HG02571 (cell line): ENCODE measurements around the gene OR6C75.
"Not testable (repeated sequence)": the region's sequence is repeated elsewhere in the genome, so short reads cannot be mapped to it uniquely, and the experiment has no call there.

Experiments
- ATAC-seq: cut with Tn5 transposase; IDR thresholded peaks from one replicate; pipeline ENCODE4 v1.9.1; 2021; ENCODE audit warnings: mild to moderate bottlenecking, moderate library complexity; ENCODE audit not compliant: unreplicated experiment

The OR6C75 gene

GRCh38 chr12:55362675-55363074 lies at the start of gene OR6C75:
TSS of gene OR6C75 (plus strand) at chr12:55362975. CDS start at chr12:55365111, 2,136 bp downstream.
- no peak for ATAC-seq

- ATAC-seq, result no peak
Observed at GRCh38 chr12:55314043-55314442, 48.7 kb upstream of the OR6C75 start, which contains the start of gene OR6C1. TSS of gene OR6C1 (plus strand) at chr12:55314343. CDS start at chr12:55320600, 6,257 bp downstream.

DNA sequence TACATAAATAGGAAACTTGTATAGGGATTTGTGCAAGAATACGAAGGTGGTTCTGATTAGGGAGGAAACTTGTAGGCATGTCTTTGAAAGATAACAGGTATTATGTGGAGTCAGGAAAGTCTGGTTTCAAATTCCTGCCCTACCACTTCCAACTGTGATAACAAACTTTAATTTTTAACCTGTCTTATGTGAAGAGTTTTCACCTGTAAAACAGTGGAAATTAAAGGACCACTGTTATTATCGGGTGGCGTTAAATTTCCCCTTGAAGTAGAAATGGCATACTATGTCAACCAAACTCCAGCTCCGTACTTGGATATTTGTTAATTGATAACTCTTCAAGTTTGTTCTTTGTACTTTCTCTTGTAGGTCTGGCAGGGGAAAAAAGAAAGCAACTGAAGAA lies 42.6 kb upstream of the OR6C75 start:
- no peak for ATAC-seq

- not testable (repeated sequence) for ATAC-seq
Observed at GRCh38 chr12:55325801-55326200, 37.0 kb upstream of the OR6C75 start.

GRCh38 chr12:55330446-55330845 lies 32.3 kb upstream of the OR6C75 start, which contains the start of gene OR6C3:
TSS of gene OR6C3 (plus strand) at chr12:55330746. CDS start at chr12:55331701, 955 bp downstream.
- no peak for ATAC-seq

DNA sequence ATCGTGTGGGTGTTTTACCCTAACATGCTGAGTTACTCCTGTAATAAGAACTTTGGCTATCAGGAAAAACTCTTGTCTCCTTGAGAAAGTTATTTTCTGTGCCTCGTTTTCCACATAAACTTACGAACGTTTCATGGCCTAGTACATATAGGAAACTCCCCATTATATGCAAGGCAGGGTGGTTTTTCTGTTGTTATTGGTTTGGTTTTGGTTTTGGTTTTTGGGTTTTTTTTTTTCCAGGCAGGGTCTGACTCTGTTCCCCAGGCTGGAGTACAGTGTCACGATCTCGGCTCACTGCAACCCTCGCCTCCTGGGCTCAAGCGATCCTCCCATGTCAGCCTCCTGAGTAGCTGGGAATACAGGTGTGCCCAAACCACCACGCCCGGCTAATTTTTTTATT lies 26.8 kb upstream of the OR6C75 start:
- no peak for ATAC-seq

GRCh38 chr12:55355338-55355737 lies 7.4 kb upstream of the OR6C75 start:
- ATAC-seq, result not testable (repeated sequence)

GRCh38 chr12:55365086-55365485 lies 2.3 kb downstream of the OR6C75 start:
- ATAC-seq, result no peak

GRCh38 chr12:55372521-55372920 lies 9.7 kb downstream of the OR6C75 start:
- no peak for ATAC-seq

GRCh38 chr12:55385891-55386290 lies 23.1 kb downstream of the OR6C75 start:
- ATAC-seq, result no peak

GRCh38 chr12:55392032-55392795 lies 29.4 kb downstream of the OR6C75 start:
- ATAC-seq, result no peak

GRCh38 chr12:55396326-55396725 lies 33.6 kb downstream of the OR6C75 start:
- no peak for ATAC-seq

DNA sequence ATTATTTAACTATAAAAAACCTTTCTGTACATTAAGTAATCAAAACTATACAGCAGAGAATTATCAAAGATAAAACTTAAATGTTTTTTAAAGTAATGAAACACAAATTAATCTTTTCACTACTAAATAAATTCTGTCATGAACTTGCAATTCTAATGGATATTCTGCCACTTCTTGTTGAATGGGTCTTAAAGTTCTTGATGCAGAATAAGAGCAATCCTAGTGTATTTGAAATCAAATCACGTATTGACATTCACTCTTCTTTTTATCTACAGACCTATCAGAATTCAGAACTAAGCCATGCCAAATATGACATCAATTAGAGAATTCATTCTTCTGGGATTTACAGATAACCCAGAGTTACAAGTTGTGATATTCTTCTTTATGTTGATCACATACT lies 37.5 kb downstream of the OR6C75 start, which contains the start of gene OR6C65:
Gene OR6C65 (plus strand): TSS at position 301 of the 400 bp plus-strand sequence. CDS start 0 bp downstream, at position 301.
- ATAC-seq, result no peak

- no peak for ATAC-seq
Observed at GRCh38 chr12:55407866-55408265, 45.1 kb downstream of the OR6C75 start.

- not testable (repeated sequence) for ATAC-seq
Observed at GRCh38 chr12:55409133-55409532, 46.4 kb downstream of the OR6C75 start.

GRCh38 chr12:55412138-55412537 lies 49.4 kb downstream of the OR6C75 start:
- ATAC-seq, result not testable (repeated sequence)

- ATAC-seq, result not testable (repeated sequence)
Observed at GRCh38 chr12:55413498-55414388, 51.0 kb downstream of the OR6C75 start.

- ATAC-seq, result not testable (repeated sequence)
Observed at GRCh38 chr12:55414396-55414823, 51.6 kb downstream of the OR6C75 start.

GRCh38 chr12:55414889-55415288 lies 52.1 kb downstream of the OR6C75 start:
- ATAC-seq, result not testable (repeated sequence)

- ATAC-seq, result no peak
Observed at GRCh38 chr12:55416961-55417360, 54.2 kb downstream of the OR6C75 start.
